ENCODE results near the gene TCAP.
A peak's percentile ranks its signal among the peaks of the same experiment; 100 is the strongest.
"Not testable (repeated sequence)": the region's sequence is repeated elsewhere in the genome, so short reads cannot be mapped to it uniquely, and the experiment has no call there.

Gene TCAP

DNA sequence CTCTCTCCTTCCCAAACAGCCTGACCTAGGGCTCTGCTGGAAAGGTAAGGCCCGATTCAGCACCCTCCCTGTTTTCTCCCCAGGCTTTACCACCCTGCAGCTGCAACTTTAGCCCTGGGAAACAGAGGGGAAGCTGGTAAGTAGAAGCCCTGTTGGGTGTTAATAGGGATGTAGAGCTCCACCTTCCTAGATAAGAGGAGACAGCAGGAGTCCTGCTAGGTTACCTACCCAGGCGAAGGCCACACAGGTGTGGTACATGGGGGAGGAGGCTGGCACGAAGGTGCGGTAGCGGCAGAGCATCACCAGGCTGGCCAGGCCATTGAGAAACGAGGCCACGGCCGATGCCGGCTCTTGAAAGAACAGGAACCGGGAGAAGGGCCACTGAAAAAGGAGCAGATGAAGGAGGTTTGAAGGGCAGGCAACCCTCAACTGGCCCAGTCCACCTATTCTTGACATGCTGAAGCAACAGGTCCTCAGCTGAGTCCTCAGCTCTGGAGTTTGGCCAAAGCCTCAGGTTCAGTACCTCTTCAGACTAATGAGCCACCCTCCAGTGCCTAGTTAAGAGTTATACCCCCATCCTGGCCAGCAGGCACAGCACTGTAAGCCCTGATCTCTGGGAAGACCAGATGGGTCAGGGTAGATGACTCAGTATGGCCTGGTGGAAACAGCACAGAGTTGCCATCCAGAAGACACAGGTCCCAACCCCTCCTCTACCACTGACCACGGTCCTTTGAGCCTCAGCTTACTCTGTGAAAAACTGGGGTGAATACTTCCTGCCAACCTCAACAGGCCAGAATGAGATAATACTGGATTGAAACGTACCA is 19.4 kb downstream of the TCAP start:
- no peak for DNase-seq

GRCh38 chr17:39687101-39687545 is 22.0 kb downstream of the TCAP start:
- no peak for DNase-seq

DNA sequence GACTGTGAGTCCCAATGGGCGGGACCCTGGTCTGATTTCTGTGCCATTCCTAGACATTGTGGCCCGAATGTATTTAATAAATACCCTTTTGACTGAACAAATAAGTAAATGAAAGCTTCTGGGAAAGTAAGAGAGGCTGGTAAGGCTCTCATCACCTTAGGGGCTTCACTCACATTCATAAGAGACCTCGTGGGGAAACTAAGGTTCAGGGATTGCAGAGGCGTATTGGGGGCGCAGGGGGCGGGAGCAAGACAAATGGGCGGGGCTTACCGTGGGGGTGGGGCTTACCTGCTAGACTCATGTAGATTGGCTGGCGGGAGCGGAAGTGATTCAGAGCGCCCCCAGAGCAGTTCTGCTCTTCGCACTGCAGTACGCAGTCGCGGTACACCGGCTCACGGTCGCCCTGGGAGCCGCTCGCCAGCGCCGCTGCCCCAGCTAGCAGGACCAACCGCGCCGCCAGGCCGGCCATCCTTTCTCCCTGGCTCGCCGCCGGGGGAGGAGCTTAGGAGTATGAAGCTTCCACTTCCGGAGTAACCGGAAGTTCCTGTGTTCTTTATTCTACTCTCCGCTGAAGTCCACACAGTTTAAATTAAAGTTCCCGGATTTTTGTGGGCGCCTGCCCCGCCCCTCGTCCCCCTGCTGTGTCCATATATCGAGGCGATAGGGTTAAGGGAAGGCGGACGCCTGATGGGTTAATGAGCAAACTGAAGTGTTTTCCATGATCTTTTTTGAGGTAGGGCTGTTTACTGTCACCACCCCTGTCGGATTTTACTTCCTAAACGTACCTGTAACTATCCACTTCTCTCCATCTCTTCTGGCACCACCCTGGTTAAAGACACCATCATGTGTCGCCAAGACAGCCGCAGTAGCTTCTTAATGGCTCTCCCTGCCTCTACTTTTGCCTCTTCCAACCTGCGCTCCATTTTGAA is 22.7 kb downstream of the TCAP start, which contains the start of gene PGAP3:
Gene PGAP3, minus strand, starts transcription at position 512 of the 929 bp plus-strand sequence. Its CDS starts 43 bp downstream, at position 469.
- peak; percentile 67 to 93 (median 85) for DNase-seq

DNA sequence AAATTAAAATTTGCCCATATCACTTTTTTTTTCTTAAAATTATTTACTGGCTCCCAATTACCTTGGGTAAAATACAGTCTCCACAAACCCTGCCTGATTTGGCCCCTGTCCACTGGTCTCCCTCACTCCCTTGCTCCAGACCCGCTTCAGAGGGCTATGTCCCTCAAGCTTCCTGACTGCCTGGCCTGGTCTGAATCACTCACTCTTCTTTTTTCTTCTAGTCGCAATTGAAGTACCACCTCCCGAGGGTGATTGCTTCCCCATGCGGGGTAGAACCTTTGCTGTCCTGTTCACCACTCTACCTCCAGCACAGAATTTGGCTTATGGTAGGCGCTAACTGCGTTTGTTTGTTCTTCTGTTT is 23.3 kb downstream of the TCAP start:
- no peak for DNase-seq

GRCh38 chr17:39688945-39689344 is 23.8 kb downstream of the TCAP start:
- DNase-seq, result no peak

DNA sequence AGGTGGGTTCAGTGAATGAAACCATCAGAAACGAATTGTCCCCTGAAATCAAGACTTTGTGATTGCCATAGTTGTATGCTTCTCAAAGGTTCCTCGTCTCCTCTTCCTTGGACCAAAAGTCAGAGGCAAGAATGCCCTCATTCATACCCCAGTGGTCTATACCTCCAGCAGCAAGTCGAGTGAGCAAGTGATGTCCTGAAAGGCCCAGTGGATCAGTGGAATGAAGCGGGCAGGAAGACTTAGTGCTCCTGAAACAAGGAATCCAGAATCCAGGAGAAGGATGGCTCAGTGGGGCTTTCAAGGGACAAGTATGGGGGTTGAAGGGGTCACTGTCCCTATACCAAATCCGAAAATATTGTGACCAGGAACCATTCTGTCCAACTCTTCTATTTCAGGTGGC is 29.4 kb downstream of the TCAP start:
- no peak for DNase-seq

GRCh38 chr17:39695089-39695474 is 29.9 kb downstream of the TCAP start:
- no peak for DNase-seq

DNA sequence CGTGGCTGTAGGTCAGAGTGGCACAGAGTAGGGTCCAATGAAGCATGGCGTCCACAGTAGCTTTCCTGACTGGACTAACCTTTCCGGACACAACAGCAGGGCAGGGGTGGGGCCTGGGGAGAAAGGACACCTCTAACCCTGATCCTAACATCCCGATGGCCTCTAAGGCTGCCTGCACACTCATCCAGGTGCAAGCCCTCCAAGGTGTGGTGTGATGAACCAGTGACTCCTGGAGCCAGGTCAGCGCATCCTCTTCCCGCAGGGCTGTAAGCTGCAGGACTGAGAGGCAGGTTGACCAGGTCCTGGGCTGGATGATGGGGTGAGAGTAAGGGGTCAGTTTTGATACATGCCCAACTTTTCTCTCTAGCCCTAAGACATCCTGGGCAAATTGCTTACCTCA is 31.6 kb downstream of the TCAP start:
- no peak for DNase-seq

GRCh38 chr17:39697961-39698360 is 32.8 kb downstream of the TCAP start:
- DNase-seq, result no peak

- DNase-seq, result not testable (repeated sequence)
Observed at GRCh38 chr17:39699157-39699817, 34.1 kb downstream of the TCAP start.

GRCh38 chr17:39699818-39700147 is 34.6 kb downstream of the TCAP start, which contains the start of gene ERBB2:
ERBB2 (plus strand) TSS chr17:39700064; CDS start chr17:39700239, 175 bp downstream.
- DNase-seq, result no peak

GRCh38 chr17:39700148-39700987 is 35.2 kb downstream of the TCAP start:
- no peak for DNase-seq

DNA sequence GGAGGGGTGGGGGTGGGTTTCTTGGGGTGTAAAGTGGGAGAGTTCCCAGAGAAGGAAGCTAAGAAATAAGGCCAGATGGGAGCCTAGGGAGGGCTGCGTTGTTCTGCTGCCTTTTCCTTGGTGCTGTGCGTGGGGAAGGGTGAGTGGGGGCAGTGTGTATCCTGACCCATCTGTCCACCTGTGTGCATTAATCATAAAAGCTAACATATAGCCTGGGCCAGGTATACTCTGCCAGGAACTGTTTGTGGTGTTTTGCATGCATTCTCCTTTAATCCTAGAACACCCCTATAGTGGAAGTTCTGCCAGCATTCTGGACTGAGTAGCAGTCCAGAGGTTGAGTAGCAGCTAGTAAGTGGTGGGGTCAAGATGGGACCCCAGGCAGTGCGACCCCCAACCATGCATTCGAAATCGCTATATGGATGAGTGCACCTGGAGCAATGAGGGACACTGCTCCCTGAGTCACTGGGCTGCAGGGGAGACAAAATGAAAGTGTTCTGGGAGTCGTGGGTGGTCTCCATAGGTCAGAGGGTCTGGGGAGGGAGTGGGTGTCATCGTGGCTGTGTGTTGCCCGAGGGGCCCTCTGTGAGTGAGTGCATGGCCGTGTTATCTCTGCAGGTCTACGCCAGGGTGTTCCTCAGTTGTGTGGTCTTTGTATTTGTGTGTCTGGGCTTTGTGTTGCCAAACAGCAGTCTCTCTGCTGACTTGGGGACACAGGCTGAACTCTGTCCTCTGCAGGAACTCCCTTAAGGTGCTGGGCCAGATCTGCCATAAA is 36.0 kb downstream of the TCAP start:
- no peak for DNase-seq

- DNase-seq, result no peak
Observed at GRCh38 chr17:39701784-39702422, 36.8 kb downstream of the TCAP start.

DNA sequence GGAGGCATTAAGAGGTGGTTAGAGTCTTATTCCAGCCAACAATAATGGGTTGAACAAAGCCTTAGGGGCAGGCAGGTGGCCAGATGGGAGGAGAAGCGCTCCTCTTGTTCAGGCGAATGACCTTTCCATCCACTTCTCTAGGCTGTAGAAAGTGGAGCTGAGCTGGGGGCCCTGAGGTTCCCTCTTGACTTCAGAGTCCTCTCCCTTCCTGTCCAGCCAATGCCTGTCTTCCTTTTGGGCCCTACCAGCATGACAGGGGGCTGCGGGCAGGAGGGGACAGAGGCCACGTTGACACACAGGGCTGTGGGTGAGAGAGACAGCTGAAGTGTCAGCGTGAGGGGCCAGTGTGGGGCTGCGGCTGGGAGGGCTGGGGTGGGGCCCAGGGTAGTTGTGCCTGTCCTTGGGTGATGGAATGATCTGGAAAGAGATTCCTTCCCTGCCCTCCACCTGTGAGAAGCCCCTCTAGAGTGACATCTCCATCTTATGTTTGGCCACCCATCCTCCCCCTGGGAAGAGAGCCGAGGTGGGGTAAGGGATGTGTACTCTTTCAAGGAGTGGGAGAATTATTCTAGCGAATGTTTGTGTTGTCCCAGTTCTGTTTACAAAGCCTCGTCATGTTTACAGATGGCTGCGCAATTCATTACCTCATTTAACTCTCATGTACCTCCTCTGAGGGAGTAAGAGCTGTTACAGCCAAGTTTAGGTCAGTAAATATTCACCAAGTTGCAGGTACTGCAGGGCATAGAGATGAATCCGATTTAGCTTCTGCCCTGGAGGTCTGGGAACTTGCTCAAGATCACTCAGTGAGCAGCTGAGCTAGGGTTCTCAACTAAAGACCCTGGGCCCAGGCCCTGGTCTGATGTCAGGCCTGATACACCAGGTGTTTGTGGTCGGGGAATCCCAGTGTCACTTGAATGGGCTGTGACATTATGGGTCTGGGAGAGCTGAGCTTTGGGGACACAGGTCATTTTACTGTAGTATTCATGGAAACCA is 38.0 kb downstream of the TCAP start:
- no peak for DNase-seq

DNA sequence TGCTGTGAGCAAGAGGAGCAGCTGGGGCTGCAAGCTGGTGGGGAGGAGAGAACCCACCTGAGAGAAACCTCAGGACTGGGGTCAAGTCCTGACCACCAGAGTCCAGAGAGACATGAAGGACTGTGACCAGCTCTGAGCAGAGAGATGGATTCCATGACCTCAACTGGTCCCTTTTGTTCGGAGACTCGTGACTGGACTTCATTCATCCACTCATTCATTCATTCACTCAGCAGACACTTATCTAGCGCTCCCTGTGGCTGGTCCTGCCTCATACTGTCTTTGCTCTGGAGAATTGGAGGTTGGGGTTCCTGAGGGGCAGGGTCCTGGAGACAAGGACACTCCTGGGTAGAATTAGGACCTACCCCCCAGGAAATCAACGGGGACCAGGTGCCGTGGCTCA is 38.8 kb downstream of the TCAP start:
- no peak for DNase-seq

- no peak for DNase-seq
Observed at GRCh38 chr17:39704821-39705551, 39.8 kb downstream of the TCAP start.

DNA sequence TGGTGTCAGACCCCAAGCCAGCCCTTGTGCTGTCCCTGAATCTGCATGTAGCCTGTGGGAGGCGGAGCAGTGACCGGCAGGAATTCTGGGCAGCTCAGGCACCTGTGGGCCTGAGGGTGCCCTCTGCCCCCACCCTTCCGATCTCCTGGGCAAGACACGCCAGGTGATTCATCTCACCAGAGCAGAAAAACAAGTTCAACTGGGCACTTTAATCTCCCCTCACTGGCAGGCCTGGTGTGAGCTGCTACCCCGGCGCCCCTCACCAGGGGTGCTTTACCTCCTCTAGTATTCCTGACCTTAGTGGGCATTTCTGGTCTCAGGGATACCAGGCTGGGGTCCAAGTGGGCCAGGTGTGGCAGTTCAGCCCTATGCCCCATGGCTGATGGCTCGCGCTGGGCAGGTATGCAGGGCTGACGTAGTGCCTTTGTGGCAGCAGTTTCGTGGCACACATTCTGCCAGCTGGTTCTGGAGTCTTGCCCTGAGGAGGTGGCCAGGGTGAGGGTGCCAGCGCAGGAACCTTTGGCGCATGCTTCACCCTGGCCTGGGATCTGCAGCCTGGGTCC is 40.7 kb downstream of the TCAP start:
- DNase-seq, result no peak

DNA sequence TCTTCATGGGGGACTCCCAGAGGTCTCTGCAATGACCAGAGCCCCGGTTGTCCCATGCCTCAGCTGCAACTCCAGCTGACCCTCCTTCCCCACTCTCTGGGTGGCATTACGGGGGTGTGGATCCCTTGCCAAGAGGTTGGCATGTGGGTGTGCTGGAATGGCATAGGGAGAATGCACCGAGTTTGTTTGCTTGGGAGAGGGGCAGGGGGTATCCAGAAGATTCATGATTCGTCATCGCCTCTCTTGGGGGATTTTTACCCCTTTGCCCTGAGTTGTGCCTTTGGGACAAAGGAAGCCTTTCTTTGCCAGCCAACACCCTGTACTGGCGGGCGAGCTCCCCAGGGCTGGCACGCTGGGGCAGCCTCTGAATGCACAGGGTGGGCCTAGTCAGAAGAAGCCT is 41.2 kb downstream of the TCAP start:
- no peak for DNase-seq
